Fibroblast of skin of scalp (primary cell): ENCODE results near the gene HMCN1.
A peak's percentile ranks its signal among the peaks of the same experiment; 100 is the strongest.
"Not testable (repeated sequence)": the region's sequence is repeated elsewhere in the genome, so short reads cannot be mapped to it uniquely, and the experiment has no call there.

Source experiments
- DNase-seq: peaks from one replicate; pipeline ENCODE4 v3.0.0-alpha.2; 2013

The HMCN1 gene

DNA sequence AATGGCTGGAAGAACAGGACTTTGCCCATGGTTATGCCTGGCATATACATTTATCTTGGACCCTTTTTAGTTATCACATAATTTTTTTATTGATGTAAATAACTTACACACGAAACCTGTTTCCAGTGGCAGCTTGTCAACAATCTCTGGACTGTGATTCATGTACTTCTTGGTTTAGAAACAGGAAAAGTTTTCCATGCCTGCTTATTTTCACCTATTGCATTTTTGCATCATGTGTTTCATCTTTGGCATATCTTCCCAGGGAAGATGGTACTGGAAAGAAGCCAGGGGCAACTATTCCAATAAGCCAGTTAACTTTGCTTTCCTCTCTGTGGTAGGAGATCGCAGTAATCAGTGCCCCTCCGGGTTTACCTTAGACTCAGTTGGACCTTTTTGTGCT is 430.6 kb downstream of the HMCN1 start:
- no peak for DNase-seq

DNA sequence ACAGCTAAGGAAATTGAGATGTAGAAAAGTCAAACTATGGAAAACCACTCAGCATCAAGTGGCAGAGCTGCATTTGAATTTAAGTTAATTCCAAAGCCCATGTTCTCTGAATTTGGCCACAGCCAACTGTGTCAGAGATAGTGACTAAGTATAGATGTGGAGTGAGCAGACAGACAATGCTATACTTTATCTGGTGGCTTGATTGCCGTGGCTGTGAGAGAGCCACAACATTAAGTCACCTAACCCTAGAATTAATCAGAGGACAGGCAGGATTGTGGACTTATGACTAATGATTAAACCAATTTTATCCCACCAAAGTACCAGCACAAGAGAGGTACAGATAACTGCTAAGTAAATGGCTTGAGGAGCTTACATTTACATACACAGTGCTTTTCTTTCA is 431.1 kb downstream of the HMCN1 start:
- no peak for DNase-seq

DNA sequence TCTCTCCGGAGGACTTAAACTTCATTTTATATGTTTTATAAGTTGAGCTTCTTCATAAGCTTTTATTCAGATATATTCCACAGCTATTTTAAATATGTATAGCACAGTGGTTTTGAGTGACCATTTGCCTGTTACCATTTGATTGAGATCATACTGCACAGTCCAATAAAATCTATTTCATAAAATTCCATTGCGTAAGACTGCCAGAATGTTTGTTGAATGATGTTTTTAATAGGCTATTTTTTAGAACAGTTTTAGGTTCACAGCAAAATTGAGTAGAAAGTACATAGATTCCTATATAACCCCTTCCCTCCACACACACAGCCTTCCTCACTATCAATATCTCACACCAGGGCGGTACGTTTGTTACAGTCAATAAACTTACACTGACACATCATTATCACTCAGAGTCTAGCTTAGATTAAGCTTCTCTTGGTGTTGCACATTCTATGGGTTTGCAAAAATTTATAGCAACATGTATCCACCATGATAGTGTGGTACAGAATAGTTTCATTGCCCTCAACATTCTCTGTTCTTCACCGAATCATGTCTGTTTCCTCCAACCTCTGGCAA is 433.0 kb downstream of the HMCN1 start:
- no peak for DNase-seq

GRCh38 chr1:186175588-186175987 is 441.4 kb downstream of the HMCN1 start:
- peak; percentile 51 for DNase-seq

GRCh38 chr1:186178426-186179043 is 444.3 kb downstream of the HMCN1 start:
- DNase-seq, result no peak

GRCh38 chr1:186179231-186179630 is 445.0 kb downstream of the HMCN1 start:
- no peak for DNase-seq

DNA sequence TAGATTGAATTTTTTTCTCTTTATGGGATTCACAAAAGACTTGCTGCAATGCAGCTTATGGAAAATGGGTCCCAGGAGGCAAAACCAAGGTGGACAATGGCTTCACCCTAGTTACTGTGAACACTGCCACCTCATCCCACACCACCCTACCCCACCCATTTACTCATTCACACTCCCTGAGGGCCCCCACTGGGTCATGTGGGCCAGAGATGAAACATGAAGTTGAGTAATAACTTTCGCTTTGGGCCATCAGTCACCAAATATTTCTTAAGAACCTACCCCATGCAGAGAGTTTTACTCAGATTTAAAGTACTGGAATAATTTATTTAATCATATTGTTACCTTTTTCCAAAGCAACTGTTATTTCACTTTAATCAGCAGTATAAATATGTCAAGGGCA is 449.0 kb downstream of the HMCN1 start:
- DNase-seq, result peak; percentile 91

GRCh38 chr1:186183970-186184628 is 449.9 kb downstream of the HMCN1 start:
- peak; percentile 87 for DNase-seq

- not testable (repeated sequence) for DNase-seq
Observed at GRCh38 chr1:186186251-186186650, 452.1 kb downstream of the HMCN1 start.

DNA sequence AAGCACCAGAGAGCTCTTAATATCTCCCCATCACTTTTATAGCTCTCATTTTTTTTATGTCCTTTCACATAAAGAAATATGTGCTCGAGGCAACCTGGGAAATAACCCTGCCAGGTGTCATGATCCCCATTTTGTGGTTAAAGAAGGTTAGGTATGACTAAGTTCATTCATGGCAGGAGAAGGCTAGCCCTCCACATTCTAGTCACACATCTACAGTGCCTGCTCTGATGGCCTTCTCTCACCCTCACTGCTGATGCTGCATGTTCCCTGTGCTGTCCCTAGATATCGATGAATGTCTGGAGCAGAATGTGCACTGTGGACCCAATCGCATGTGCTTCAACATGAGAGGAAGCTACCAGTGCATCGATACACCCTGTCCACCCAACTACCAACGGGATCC is 453.4 kb downstream of the HMCN1 start:
- DNase-seq, result no peak

GRCh38 chr1:186188004-186188539 is 453.9 kb downstream of the HMCN1 start:
- DNase-seq, result peak; percentile 94

GRCh38 chr1:186188736-186189135 is 454.5 kb downstream of the HMCN1 start:
- DNase-seq, result no peak

DNA sequence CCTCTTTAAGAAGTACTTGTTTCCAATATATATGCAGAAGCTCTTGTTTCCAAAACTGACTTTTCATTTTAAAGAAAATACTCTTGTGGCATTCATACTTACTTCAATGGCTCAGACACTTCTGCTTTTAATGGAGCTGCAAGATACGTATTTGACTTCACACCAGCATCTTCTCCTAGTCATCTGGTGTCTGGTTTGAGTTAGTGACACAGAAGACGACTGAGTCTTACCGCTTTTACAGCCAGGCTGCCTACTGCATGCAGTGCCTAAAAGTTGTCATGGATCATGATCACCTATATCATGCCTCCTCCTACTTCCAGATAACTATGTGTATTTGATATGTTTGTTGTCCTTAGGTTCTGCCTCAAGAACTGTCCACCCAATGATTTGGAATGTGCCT is 455.0 kb downstream of the HMCN1 start:
- DNase-seq, result peak; percentile 47

DNA sequence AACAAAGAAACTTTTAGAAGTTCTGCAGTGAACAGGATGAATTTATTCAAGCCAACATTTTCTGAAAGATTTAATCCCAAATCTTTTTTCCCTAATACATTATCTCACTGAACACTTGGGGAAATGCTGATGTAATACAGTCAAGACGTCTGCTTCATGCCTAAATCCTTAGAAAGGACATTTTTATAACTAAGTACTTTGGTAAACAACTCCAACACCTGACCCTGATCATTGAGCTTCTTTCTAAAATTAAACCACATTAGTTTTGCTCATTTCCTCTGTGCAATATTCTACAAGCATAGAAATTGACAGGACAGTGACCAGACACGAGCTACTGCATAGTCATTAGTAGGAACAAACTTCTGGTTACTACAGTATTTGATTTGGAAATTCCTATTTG is 457.3 kb downstream of the HMCN1 start:
- DNase-seq, result no peak

- no peak for DNase-seq
Observed at GRCh38 chr1:186193224-186193623, 459.0 kb downstream of the HMCN1 start.

GRCh38 chr1:186194107-186194756 is 460.0 kb downstream of the HMCN1 start:
- DNase-seq, result no peak

- DNase-seq, result peak; percentile 32
Observed at GRCh38 chr1:186195377-186195931, 461.3 kb downstream of the HMCN1 start.

DNA sequence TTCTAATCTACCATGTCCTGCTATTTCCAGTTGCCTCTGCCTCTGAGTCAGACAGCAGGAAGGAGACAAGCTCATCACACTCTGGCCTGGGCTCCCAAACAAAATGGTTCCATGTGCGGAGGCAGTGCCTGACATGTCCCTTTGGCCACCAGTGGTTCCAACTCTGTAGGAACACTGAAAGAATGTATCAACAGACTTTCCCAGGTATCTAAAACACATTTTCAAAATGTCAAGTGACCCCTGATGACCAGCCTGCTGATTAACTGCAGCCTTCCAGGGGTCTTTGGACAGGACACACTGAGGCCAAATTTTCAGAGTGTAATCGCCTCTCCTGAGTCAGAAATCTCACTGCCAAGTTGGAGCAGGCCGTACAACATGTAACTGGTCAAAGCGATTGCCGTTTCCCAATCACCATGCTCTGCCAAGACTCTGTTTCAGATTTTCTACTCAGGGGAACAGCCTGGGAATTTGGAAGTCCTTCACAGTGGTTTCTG is 468.1 kb downstream of the HMCN1 start:
- no peak for DNase-seq

DNA sequence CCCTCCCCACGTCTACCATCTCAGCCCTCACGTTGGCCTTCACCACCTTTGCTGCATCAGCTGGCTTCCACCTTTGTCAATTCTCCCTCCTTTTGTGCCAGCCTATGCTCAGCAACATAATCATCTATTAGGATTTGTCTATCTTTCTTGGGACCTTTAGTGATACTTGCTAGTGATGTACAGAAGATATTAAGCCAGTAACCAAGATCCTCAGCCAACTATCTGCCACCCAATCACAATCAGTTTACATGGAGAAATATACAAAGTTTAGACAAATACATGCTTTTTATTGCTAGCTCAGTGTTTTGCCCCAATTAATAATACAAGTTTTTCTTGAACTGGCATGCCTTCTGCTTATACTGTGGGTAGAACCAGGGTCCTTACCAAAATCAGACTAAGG is 468.6 kb downstream of the HMCN1 start:
- no peak for DNase-seq

- no peak for DNase-seq
Observed at GRCh38 chr1:186206048-186206570, 471.9 kb downstream of the HMCN1 start.

- DNase-seq, result peak; percentile 78
Observed at GRCh38 chr1:186207391-186208085, 473.3 kb downstream of the HMCN1 start.
